CMK (cell line): ENCODE measurements around the gene EHBP1L1.
A peak's percentile ranks its signal among the peaks of the same experiment; 100 is the strongest.

ENCODE experiments used
- DNase-seq: peaks from one replicate; pipeline ENCODE4 v3.0.0-alpha.2; 2010; ENCODE audit warnings: low read depth

The EHBP1L1 gene

DNA sequence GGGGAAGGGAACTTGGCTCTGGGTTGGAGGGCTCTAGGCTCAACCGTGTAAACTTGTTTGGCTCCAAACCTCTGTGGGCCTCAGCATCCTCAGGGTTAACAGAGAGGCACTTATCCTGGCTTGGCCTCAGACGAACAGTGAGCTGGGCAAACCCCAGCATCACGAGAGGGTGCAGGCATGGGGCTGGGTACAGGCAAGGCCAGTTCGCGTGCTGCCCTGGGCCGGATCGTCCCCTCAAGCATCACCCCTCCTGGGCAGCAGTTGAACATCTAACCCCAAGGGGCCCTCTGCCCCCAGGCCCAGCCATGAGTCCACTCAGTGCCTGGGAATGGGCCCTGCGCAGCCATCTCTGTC, 1.9 kb downstream of the EHBP1L1 start:
- no peak for DNase-seq

DNA sequence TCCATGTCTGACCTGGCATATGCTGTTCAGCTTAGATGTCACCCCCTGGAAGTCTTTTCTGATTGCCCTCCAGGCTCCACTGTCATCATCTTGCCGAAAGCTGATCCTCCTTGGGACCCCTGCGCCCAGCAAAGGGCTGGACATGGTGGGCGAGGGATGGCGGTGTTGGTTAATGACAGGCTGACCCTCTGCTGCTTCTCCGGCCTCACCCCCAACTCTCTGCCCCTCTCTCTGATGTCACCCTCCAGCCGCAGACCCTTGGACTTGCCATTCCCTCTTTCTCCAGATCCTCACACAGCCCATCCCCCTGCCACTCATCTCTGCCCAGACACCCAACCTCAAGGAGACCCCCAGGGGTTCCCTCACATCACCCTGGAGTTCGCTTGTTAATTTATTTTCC, 2.3 kb downstream of the EHBP1L1 start:
- no peak for DNase-seq

DNA sequence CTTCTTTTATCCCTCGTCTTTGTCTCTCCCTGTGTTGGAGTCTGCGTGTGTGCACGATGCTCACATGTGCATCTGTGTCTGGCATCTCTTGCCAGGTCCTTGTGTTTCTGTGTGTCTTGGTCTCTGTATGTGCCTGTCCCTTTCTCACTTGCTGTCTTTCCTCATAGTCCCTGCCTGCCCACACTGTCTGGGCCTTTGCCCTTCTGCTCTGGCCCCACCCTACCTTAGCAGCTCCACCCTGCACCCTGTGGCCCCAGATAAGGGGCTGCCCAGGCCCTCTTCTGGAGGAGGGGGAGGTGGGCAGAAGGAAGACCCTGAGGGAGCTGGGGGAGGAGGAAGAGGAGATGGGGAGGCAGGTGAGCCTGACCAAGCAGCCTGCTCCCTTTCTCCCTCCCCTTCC, 2.8 kb downstream of the EHBP1L1 start:
- DNase-seq = no peak

- no peak for DNase-seq
Measured at GRCh38 chr11:65579291-65579690, 3.4 kb downstream of the EHBP1L1 start.

GRCh38 chr11:65580031-65580692, 4.3 kb downstream of the EHBP1L1 start:
- no peak for DNase-seq

GRCh38 chr11:65580756-65581155, 4.9 kb downstream of the EHBP1L1 start:
- DNase-seq = no peak

DNA sequence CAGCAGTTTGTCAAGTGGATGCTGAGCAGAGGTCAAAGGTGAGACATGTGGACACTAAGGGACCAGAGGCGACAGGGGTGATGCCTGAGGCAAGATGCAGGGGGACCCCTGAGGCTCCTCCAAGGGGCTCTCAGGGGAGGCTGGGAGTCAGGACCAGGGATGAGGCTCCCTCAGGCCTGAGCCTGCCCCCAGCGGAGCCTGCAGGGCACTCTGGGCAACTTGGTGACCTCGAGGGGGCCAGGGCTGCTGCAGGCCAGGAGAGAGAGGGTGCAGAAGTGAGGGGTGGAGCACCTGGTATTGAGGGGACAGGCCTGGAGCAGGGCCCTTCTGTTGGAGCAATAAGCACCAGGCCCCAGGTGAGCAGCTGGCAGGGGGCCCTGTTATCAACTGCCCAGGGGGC, 6.1 kb downstream of the EHBP1L1 start:
- no peak for DNase-seq

DNA sequence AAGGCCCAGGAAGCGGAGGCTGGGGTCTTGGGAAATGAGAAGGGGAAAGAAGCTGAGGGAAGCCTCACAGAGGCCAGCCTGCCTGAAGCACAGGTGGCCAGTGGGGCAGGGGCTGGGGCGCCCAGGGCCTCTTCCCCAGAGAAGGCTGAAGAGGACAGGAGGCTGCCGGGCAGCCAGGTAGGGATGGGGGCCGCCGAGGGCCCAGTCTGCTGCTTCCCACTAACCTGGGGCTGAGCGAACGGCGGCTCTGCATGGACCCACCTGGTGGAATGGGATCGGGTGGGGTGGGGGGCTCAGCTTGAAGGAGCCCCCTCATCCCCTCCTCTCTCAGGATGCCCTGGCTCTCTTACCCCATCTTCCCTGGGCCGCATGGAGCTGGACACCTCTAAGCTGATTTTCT, 7.7 kb downstream of the EHBP1L1 start:
- no peak for DNase-seq

- DNase-seq = no peak
Measured at GRCh38 chr11:65584106-65584505, 8.3 kb downstream of the EHBP1L1 start.

DNA sequence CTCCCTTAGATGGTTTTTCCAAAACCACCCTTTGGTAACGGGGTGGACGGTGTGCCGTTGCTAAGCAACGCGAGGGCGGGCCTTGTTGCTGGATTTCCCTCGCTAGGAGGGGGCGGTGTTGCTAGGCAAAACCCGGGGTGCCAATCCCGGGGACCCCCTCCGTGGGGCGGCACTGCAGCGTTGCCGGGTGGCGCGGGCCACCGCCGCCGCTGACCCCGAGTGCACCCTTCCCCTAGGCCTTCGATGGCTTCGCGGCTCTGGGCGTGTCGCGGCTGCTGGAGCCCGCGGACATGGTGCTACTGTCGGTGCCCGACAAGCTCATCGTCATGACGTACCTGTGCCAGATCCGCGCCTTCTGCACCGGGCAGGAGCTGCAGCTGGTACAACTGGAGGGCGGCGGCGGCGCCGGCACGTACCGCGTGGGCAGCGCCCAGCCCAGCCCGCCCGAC, 8.9 kb downstream of the EHBP1L1 start:
- DNase-seq = no peak

- no peak for DNase-seq
Measured at GRCh38 chr11:65585396-65586246, 9.8 kb downstream of the EHBP1L1 start.

- no peak for DNase-seq
Measured at GRCh38 chr11:65586247-65586630, 10.4 kb downstream of the EHBP1L1 start.

- no peak for DNase-seq
Measured at GRCh38 chr11:65586676-65587075, 10.8 kb downstream of the EHBP1L1 start.

- DNase-seq = no peak
Measured at GRCh38 chr11:65588199-65589054, 12.6 kb downstream of the EHBP1L1 start.

- DNase-seq = peak; percentile 92
Measured at GRCh38 chr11:65589444-65590239, 13.8 kb downstream of the EHBP1L1 start.

DNA sequence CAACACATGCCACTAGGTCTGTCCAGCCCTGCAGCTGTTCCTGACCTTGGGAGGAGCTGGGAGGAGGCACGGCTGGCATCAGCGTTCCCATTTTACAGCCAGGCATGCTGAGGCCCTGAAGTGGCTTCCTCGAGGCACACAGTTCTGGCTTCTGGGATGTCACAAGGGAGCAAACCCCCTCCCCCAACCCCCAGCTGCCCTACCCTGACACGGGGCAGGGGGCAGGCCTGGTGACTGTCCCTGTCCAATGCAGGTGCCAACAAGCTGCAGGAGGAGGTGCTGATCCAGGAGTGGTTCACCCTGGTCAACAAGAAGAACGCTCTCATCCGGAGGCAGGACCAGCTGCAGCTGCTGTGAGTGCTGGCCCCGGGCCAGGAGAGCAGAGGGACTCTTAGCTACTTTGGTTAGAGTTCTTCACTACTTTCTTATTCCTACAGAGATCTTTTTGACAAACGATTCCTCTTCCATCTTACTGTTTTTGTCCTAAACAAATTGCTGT, 14.4 kb downstream of the EHBP1L1 start:
- DNase-seq = no peak

DNA sequence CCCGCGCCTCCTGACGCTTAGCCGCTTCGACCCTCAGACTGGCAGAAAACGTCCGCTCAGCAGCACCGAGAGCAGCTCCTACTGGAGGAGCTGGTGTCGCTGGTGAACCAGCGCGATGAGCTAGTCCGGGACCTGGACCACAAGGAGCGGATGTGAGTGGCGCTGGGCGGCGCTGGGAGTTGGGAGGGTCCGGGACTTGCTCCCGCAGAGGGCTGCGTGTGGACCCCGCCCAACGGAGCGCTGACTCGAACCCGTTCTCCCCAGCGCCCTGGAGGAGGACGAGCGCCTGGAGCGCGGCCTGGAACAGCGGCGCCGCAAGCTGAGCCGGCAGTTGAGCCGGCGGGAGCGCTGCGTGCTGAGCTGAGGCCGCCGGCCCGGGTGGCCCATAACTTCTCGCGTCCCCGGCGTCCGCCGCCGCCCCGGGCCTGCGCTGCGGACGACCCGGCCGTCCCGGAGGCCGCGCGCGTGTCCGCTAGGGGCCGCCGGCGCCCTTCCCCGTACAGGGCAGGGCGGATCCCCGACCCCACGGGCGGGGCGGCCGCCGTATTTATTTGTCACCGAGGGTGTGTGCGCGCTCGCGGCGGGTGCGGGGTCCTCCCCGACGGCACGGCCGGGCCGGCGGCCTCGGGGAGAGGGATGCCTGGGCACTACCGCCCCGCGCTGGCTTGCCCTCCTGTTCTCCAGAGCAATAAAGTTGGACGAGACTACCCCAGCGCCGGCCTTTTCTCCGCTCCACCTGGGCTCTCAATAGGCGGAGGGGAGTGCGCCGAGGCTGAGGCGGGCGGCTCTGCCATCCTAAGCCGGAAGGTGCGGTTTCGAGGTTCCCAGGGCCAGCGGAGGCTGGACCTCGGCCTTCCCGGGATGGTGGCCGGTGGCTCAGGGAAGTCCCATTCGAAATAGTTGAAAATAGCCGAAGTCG, 16.3 kb downstream of the EHBP1L1 start:
- DNase-seq = no peak

GRCh38 chr11:65592858-65593517, 17.1 kb downstream of the EHBP1L1 start:
- no peak for DNase-seq

DNA sequence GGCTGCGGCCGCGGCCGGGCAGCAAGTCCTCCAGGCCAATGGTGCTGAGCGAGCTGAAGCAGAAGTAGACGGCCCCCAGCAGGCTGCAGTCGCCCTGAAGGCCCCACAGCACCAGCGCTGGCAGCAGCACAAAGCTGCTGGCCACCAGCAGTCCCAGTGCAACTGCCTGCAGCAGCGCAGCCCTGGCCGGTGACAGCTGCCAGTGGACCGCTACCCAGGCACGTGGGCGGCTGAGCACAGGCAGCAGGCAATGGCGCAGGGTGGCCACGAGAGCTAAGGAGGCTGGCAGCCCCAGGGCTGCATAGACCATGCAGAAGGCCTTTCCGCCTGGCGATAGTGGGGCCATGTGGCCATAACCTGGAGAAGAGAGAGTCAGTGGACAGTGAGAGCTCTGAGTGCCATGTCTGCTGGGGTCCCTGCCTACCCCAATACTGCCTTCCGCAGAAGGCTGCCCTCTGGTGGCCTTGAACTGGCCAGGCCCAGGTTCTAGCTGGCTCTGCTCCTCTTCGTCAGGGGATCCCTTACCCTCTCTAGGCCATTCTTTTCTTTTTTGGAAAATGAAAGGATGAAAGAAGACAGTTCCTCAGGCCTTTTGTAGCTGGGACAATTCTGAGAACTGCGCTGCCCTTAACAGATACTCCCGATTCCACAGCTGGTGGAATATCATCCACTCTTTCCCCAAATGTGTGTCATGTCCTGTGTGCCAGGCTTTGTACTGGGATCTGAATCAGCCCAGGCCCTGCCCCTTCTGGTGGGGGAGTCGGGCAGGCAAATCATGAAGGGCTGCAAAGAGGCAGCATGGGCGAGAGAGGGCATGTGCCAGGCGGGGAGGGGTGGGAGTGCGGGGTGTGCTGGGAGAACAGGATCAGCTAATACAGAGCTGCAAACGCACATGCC, 17.9 kb downstream of the EHBP1L1 start:
- DNase-seq = no peak
